ENCODE measurements around the gene SAFB.
"Not testable (repeated sequence)": the region's sequence is repeated elsewhere in the genome, so short reads cannot be mapped to it uniquely, and the experiment has no call there.

GRCh38 chr19:5688262-5688881, 65.5 kb downstream of the SAFB start:
- not testable (repeated sequence) for TF ChIP-seq CTCF (IDR thresholded peaks at IDR 0.05 in 4 of 5, conservative IDR thresholded peaks at IDR 0.05 in 1 of 5); POLR2A (IDR thresholded peaks at IDR 0.05)
